Measurements from ENCODE around the gene ST6GALNAC2.
"Not testable (repeated sequence)": the region's sequence is repeated elsewhere in the genome, so short reads cannot be mapped to it uniquely, and the experiment has no call there.

ST6GALNAC2 gene

GRCh38 chr17:76528528-76529223 is 57.0 kb downstream of the ST6GALNAC2 start:
- DNase-seq (ENCODE audit: low read depth in 2 of 2): no peak

DNA sequence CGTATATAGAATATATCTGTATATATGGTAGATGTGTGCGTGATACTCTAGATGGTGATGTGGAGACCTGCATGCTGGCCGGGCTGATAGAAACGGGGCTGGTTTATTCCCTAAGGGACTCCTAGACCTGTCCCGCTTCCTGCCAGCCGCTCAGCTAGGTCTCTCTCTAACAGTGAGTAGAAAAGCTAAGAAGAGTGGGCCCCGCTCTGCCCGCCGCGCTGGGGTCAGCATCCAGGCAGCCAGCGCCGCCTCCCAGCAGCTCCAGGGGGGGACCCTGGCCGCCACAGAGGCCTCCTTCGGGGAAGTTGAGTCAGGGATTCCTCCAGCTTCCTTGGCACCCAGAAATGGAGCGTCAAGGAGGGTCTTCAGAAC is 57.5 kb downstream of the ST6GALNAC2 start:
- DNase-seq (ENCODE audit: low read depth in 2 of 2): no peak

GRCh38 chr17:76527430-76528111 is 58.1 kb downstream of the ST6GALNAC2 start:
- no peak for DNase-seq (ENCODE audit: low read depth in 2 of 2)

GRCh38 chr17:76527016-76527415 is 58.6 kb downstream of the ST6GALNAC2 start:
- not testable (repeated sequence) for DNase-seq (ENCODE audit: low read depth in 2 of 2)

DNA sequence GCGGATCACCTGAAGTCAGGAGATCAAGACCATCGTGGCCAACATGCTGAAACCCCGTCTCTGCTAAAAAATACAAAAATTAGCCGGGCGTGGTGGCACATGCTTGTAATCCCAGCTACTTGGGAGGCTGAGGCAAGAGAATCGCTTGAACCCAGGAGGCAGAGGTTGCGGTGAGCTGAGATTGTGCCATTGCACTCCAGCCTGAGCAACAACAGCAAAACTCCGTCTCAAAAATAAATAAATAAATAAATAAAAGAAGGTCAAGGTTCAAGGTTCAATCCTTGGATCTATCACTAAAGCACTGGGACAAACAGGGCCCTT is 60.2 kb downstream of the ST6GALNAC2 start:
- DNase-seq (ENCODE audit: low read depth in 2 of 2): not testable (repeated sequence)

GRCh38 chr17:76524598-76525512 is 60.8 kb downstream of the ST6GALNAC2 start:
- DNase-seq (ENCODE audit: low read depth in 2 of 2): no peak

DNA sequence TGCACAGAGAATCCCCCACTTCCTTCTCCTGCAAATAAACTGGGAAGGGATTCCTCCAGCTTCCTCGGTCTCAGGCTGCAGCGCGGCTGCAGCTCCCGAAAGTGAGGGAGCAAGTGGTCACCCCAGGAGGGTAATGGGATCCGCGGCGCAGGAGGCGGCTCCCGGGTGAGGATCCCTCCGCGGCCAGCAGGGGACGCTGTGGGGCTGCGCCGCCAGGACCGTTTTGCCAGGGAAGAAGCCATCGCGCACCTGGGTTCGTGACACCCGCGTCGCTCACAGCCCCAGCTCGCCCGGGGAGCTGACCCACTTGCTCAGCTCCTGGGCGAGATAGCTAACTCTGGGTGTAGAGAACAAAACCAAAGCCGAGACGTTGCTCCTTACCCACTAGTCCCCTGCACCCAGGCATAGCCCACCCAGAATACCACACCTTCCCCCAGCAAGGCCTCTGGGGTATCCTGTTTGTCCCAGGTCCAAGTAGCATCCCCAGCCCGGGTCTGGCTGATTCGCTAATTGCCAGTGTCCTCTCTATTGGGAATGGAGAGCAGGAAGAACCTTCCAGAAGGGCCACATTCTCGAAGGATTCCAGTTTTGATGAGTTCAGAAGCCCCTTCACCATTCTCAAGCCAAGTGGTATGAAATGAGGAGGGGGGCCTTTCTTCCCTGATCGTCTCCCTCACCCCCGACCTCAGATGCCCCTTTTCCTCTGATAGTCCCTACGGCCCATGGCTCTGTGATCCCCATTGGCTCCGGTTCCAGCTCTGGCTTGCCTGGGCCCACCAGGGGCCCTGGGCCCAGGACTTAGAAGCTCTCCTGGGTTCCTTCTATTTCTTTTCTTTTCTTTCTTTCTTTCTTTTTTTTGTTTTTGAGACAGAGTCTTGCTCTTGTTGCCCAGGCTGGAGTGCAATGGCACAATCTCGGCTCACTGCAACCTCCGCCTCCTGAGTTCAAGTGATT is 62.3 kb downstream of the ST6GALNAC2 start:
- DNase-seq (ENCODE audit: low read depth in 2 of 2): peak; percentile 72 to 73

- not testable (repeated sequence) for DNase-seq (ENCODE audit: low read depth in 2 of 2)
Measured at GRCh38 chr17:76521683-76522082, 64.0 kb downstream of the ST6GALNAC2 start.

DNA sequence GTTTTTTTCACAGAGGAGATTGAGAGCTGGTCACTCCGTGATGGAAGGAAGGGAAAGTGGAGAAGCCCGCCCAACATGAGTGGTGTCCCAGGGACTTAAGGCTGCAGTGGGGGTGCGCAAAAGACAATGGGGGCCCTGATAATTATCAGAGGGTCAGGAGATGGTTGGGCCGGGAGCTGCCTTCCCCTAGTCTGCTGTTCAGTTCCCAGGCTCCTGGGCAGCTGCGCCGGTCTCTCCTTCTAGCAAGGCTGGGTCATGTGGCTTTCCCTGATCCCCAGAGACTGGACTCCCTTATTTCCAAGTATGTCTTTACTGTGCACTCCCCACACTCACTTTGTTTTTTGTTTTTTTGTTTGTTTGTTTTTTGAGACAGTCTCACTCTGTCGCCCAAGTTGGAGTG is 64.4 kb downstream of the ST6GALNAC2 start:
- no peak for DNase-seq (ENCODE audit: low read depth in 2 of 2)

DNA sequence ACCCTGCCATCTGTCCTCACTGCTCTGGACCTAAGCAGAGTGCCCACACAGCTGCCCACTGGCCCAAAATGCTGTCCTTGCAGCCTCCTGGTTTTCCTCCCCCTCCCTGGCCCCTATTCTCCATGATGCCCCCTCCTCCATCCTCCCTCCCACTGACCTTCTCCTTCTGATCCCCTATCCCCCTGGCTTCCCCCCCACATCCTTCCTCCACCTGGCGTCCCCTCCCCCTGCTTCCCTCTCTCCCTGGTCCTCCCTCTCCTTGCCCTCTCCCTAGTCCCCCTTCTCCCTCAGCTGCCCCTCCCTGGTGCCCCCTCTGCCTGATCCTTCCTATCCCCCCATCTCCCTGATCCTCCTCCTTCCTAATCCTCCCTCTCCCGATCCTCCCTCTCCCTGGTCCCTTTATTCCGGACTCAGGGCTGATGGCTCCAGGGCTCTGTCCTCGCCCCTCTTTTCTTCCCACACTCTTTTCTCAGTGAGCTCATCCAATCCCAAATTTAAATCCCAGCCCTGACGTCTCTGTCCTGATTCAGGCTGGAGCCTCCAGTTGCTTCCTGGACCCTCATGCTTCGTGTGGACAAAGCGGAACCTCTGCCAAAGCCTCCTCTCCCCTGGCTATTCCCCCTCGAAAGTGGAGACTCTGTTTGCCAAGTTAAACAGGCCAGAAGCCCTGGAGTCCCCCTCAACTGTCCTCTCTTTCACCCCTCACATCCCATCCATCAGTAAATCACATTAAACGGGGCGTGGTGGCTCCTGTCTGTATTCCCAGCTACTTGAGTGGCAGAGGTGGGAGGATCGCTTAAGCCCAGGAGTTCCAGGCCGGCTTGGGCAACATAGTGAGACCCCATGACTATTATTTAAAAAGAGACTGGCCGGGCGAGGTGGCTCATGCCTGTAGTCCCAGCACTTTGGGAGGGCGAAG is 66.4 kb downstream of the ST6GALNAC2 start:
- DNase-seq (ENCODE audit: low read depth in 2 of 2): no peak

GRCh38 chr17:76517638-76518038 is 68.0 kb downstream of the ST6GALNAC2 start:
- no peak for DNase-seq (ENCODE audit: low read depth in 2 of 2)

All from stimulated activated CD8-positive, alpha-beta memory T cell treated with anti-CD3 and anti-CD28 coated beads, Interleukin-2, amount 100 ng/mL, for 48 hours (primary cell).